WTC11 (cell line): Measurements from ENCODE around the gene RHBG. TPM values are rescaled to one million over a fixed set of nuclear protein-coding genes. Genes with fewer than 3 reads are reported as not detected.

Experiments used
- ATAC-seq: fragments of 200-7000 bp; cut with Tn5 transposase; 2 replicates; pipeline ENCODE4 v1.10.0; 2021; ENCODE audit warnings: mild to moderate bottlenecking, moderate library complexity
- CTCF ChIA-PET: fragments of 300-600 bp; sonication (Branson Sonifier 250); formaldehyde crosslinking; loops from one replicate; lab custom pipeline; 2021; ENCODE audit warnings: antibody characterized with exemption; lab: Charles Lee
- POLR2A ChIA-PET: fragments of 350-600 bp; sonication (Branson Sonifier 250); formaldehyde crosslinking; loops from one replicate; lab custom pipeline; 2021; ENCODE audit warnings: antibody characterized with exemption; lab: Charles Lee
- DNase-seq: peaks from one replicate; pipeline ENCODE4 v3.0.0; 2021; ENCODE audit warnings: low spot score
- H3K27ac Mint-ChIP-seq: 2 replicates; pipeline ENCODE4 v1.8.0; 2021; ENCODE audit warnings: mixed read lengths
- H3K27me3 Mint-ChIP-seq: 2 replicates; pipeline ENCODE4 v1.8.0; 2021; ENCODE audit warnings: low read depth, mild to moderate bottlenecking, moderate library complexity, mixed read lengths
- H3K36me3 Mint-ChIP-seq: 2 replicates; pipeline ENCODE4 v1.8.0; 2021; ENCODE audit warnings: mixed read lengths
- H3K4me1 Mint-ChIP-seq: 2 replicates; pipeline ENCODE4 v1.8.0; 2022; ENCODE audit warnings: mixed read lengths
- H3K4me3 Mint-ChIP-seq: 2 replicates; pipeline ENCODE4 v1.8.0; 2021; ENCODE audit warnings: mild to moderate bottlenecking, moderate library complexity, mixed read lengths
- H3K9me3 Mint-ChIP-seq: 2 replicates; pipeline ENCODE4 v1.8.0; 2021; ENCODE audit warnings: mixed read lengths
- AFF4 ChIP-seq: sonication (generic); formaldehyde crosslinking; IDR thresholded peaks from 2 replicates; pipeline ENCODE4 v1.8.1; 2023; ENCODE audit warnings: mild to moderate bottlenecking, missing genetic modification reagents, borderline replicate concordance
- E2F5 ChIP-seq: sonication (generic); formaldehyde crosslinking; IDR thresholded peaks from 2 replicates; pipeline ENCODE4 v1.8.1; 2022; ENCODE audit warnings: mild to moderate bottlenecking, moderate library complexity, missing genetic modification reagents
- ESRRA ChIP-seq: sonication (generic); formaldehyde crosslinking; IDR thresholded peaks from 2 replicates; pipeline ENCODE4 v1.8.1; 2022; ENCODE audit warnings: mild to moderate bottlenecking, missing genetic modification reagents, borderline replicate concordance
- FOXJ3 ChIP-seq: sonication (generic); formaldehyde crosslinking; IDR thresholded peaks from 2 replicates; pipeline ENCODE4 v1.9.0; 2021; ENCODE audit warnings: missing genetic modification reagents, mild to moderate bottlenecking, borderline replicate concordance
- IRF2 ChIP-seq: sonication (generic); formaldehyde crosslinking; IDR thresholded peaks from 2 replicates; pipeline ENCODE4 v1.8.0; 2022; ENCODE audit warnings: low read depth, missing genetic modification reagents, borderline replicate concordance
- MLX ChIP-seq: sonication (generic); formaldehyde crosslinking; IDR thresholded peaks from 2 replicates; pipeline ENCODE4 v1.8.1; 2023; ENCODE audit warnings: mild to moderate bottlenecking, missing genetic modification reagents, moderate library complexity
- MYBL2 ChIP-seq: sonication (generic); formaldehyde crosslinking; IDR thresholded peaks from 2 replicates; pipeline ENCODE4 v1.8.1; 2023; ENCODE audit warnings: mild to moderate bottlenecking, moderate library complexity, missing genetic modification reagents
- NFATC4 ChIP-seq: fragments of 250-450 bp; sonication (Bioruptor Pico); IDR thresholded peaks from 2 replicates; pipeline ENCODE4 v1.9.0; 2021; ENCODE audit warnings: mild to moderate bottlenecking
- NR1H2 ChIP-seq: sonication (generic); formaldehyde crosslinking; IDR thresholded peaks from 2 replicates; pipeline ENCODE4 v1.9.0; 2021; ENCODE audit warnings: mild to moderate bottlenecking, moderate library complexity, missing genetic modification reagents
- NR3C1 ChIP-seq: sonication (generic); formaldehyde crosslinking; conservative IDR thresholded peaks from 2 replicates; pipeline ENCODE4 v1.8.1; 2023; ENCODE audit warnings: low read depth, mild to moderate bottlenecking, missing genetic modification reagents
- OVOL2 ChIP-seq: fragments of 250-450 bp; sonication (Bioruptor Pico); IDR thresholded peaks from 2 replicates; pipeline ENCODE4 v1.9.0; 2021; ENCODE audit warnings: mild to moderate bottlenecking, borderline replicate concordance
- PREB ChIP-seq: sonication (generic); formaldehyde crosslinking; IDR thresholded peaks from 2 replicates; pipeline ENCODE4 v1.8.1; 2022; ENCODE audit warnings: mild to moderate bottlenecking, missing genetic modification reagents, moderate library complexity, borderline replicate concordance
- RELA ChIP-seq: sonication (generic); formaldehyde crosslinking; IDR thresholded peaks from 2 replicates; pipeline ENCODE4 v1.8.1; 2022; ENCODE audit warnings: missing genetic modification reagents, mild to moderate bottlenecking, borderline replicate concordance
- SMAD4 ChIP-seq: sonication (generic); formaldehyde crosslinking; IDR thresholded peaks from 2 replicates; pipeline ENCODE4 v1.8.0; 2022; ENCODE audit warnings: mild to moderate bottlenecking, missing genetic modification reagents
- TEAD4 ChIP-seq: sonication (generic); formaldehyde crosslinking; IDR thresholded peaks from 2 replicates; pipeline ENCODE4 v1.8.0; 2022; ENCODE audit warnings: mild to moderate bottlenecking, missing genetic modification reagents
- USF2 ChIP-seq: sonication (generic); formaldehyde crosslinking; IDR thresholded peaks from 2 replicates; pipeline ENCODE4 v1.8.1; 2023; ENCODE audit warnings: mild to moderate bottlenecking, missing genetic modification reagents, moderate library complexity
- ZBTB21 ChIP-seq: sonication (generic); formaldehyde crosslinking; IDR thresholded peaks from 2 replicates; pipeline ENCODE4 v1.8.1; 2023; ENCODE audit warnings: mild to moderate bottlenecking, missing genetic modification reagents, borderline replicate concordance
- ZMAT4 ChIP-seq: fragments of 250-450 bp; sonication (Bioruptor Pico); IDR thresholded peaks from 2 replicates; pipeline ENCODE4 v1.9.0; 2021; ENCODE audit warnings: mild to moderate bottlenecking
- ZNF138 ChIP-seq: sonication (generic); formaldehyde crosslinking; conservative IDR thresholded peaks from 2 replicates; pipeline ENCODE4 v1.8.1; 2022; ENCODE audit warnings: mild to moderate bottlenecking, moderate library complexity, missing genetic modification reagents
- ZNF532 ChIP-seq: fragments of 250-450 bp; sonication (Bioruptor Pico); IDR thresholded peaks from 2 replicates; pipeline ENCODE4 v1.9.0; 2021; ENCODE audit warnings: mild to moderate bottlenecking, borderline replicate concordance
- ZSCAN18 ChIP-seq: fragments of 250-450 bp; sonication (Bioruptor Pico); IDR thresholded peaks from 2 replicates; pipeline ENCODE4 v2.1.2; 2022; ENCODE audit warnings: mild to moderate bottlenecking, moderate library complexity
- total RNA-seq: library from RNA; stranded (reverse); gene quantifications from 3 replicates; pipeline ENCODE4 v1.2.3, GENCODE V29; 2021

The RHBG gene
- total RNA-seq, 1 experiment from 2014 or later = 1.9 TPM

- TF ChIP-seq MYBL2 (CRISPR knock-in tag) (no peak), TEAD4 (no peak), ZNF532 (CRISPR knock-in tag) (no peak), ZSCAN18 (CRISPR knock-in tag) (no peak)
Observed at GRCh38 chr1:156373546-156373945, 4.5 kb downstream of the RHBG start (continued).

GRCh38 chr1:156376146-156376545 is 7.1 kb downstream of the RHBG start:
- ATAC-seq = no peak
- POLR2A ChIA-PET = no interaction called here
- no peak for DNase-seq
- Mint-ChIP-seq H3K27me3 (peaks cover 9% of the 10 kb centered on the region; the same call in 1 of the 2 replicates), H3K27ac (no peak overlapping the region), H3K4me3 (no peak overlapping the region), H3K36me3 (no peaks in the 10 kb centered on the region), H3K4me1 (0 out of 2 replicates have a peak, but pooled peaks cover 3% of the 10 kb centered on the region), H3K9me3 (no peaks in the 10 kb centered on the region)
- CTCF ChIA-PET = interaction anchor here (1.0 to 9.7 kb wide), 5 partner anchors 10 to 70 kb away, joined by 3 to 79 read pairs (median 11); no protein-coding TSS in a partner anchor
- TF ChIP-seq PREB (CRISPR knock-in tag) (no peak), ESRRA (CRISPR knock-in tag) (no peak), RELA (no peak), ZMAT4 (no peak), FOXJ3 (CRISPR knock-in tag) (no peak), NR1H2 (CRISPR knock-in tag) (no peak), NFATC4 (CRISPR knock-in tag) (no peak), SMAD4 (CRISPR knock-in tag) (no peak), NR3C1 (CRISPR knock-in tag) (no peak), AFF4 (no peak), ZNF138 (no peak), E2F5 (no peak), ZBTB21 (CRISPR knock-in tag) (no peak), OVOL2 (no peak), USF2 (CRISPR knock-in tag) (no peak), IRF2 (CRISPR knock-in tag) (no peak), MLX (CRISPR knock-in tag) (no peak)
